Suppressor macrophage treated with lipopolysaccharide for 1 hour (primary cell): ENCODE results near the gene TRAPPC6A.
A peak's percentile ranks its signal among the peaks of the same experiment; 100 is the strongest.

Experiments
- DNase-seq, 3 donors: peaks; one replicate each; pipeline ENCODE4 v3.0.0-alpha.2; 2020 to 2022

The TRAPPC6A gene

DNA sequence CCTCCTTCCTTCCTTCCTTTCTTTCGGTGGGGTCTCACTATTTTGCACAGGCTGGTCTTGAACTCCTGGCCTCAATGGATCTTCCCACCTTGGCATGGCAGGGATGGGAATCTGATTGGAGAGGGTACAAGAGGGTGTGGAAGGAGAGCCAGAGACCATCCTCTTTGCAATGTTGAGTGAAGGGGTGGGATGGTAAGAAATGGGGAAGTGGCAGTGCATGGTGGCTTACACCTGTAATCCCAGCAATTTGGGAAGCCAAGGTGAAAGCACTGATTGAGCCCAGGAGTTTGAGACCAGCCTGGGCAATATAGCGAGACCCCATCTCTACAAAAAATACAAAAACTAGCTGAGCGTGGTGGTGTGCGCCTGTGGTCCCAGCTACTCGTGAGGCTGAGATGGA lies 6.1 kb upstream of the TRAPPC6A start:
- DNase-seq = no peak

- DNase-seq = no peak
These were observed 4.7 kb upstream of the TRAPPC6A start for GRCh38 chr19:45182758-45183157.

DNA sequence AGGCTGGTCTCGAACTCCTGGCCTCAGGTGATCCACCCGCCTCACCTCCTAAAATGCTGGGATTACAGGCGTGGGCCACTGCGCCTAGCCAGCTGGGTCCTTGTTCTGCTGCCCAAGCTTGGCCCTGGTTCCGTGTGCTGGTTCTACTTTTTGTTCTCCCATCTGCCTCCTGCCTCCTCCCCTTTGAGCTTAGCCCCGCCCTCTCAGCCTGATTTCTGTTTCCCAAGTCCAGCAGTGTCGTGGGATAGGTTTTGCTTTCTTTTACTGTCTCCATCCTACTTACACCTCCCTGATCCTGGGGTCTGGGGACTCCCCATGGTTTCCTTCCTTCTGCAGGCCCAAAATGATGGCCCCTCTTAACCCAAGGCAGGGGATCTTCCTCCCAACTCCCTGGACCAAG lies 2.9 kb upstream of the TRAPPC6A start:
- DNase-seq = peak; percentile 46 to 79 (median 64)

DNA sequence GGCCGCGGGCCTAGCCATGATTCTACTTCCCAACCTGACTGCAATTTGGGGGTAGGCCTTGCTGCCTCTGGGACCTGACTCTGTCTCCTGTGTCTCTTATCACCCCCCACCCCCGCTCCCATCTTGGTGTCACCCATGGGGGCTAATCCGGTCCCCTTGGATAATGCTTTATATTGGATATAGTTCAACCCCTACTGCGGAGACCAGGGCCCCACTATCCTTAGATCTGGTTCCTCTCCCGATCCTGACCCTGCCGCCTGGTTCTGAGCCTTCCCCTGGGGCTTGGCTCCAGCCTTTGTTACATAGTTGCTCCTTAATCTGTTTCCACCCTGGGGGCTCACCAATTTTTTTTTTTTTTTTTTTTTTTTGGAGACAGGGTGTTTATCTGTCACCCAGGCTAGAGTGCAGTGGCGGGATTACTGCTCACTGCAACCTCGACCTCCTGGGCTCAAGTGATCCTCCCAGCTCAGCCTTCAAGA lies 1.9 kb upstream of the TRAPPC6A start:
- no peak for DNase-seq

GRCh38 chr19:45179072-45179891 lies 1.2 kb upstream of the TRAPPC6A start:
- peak; percentile 46 to 82 (median 52) for DNase-seq

- peak; percentile 100 for DNase-seq
These were observed 430 bp upstream of the TRAPPC6A start, which contains the start of gene BLOC1S3 for GRCh38 chr19:45178262-45179071. BLOC1S3 (plus strand) TSS chr19:45178784; CDS start chr19:45179297, 513 bp downstream.

GRCh38 chr19:45175515-45176345 lies 2.3 kb downstream of the TRAPPC6A start:
- DNase-seq = peak; percentile 64 to 79 (median 71)

- DNase-seq = peak in 1 of 3 donors; percentile 31
These were observed 4.2 kb downstream of the TRAPPC6A start for GRCh38 chr19:45173816-45174215.

DNA sequence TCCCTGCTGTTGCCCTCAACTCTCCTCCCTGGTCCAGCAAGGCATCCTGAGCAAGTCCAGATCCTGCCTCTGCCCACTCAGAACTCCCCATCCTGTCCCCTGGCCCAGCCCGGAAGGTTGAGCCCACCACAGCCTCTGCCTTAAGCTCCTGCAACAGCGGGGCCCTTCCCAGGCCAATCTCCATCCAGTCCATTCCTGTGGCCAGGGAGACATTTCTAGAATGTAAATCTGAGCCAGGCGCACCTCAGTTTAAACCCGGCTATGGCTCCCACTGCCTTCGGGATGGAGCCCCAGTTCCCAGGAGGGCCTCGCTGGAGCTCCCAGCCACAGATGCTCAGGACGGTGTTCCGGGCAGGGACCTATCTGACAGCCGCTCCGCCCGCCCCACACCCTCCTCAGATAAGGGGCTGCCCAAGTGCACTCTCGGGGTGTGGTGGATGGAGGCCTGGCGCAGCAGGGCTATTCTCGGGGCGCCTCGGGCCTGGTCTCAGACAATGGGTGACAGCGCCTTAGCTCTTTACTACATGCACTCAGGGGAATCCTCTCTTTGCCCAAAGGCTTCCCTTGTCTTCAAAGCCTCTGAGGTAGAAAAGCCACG lies 5.3 kb downstream of the TRAPPC6A start:
- DNase-seq = no peak

DNA sequence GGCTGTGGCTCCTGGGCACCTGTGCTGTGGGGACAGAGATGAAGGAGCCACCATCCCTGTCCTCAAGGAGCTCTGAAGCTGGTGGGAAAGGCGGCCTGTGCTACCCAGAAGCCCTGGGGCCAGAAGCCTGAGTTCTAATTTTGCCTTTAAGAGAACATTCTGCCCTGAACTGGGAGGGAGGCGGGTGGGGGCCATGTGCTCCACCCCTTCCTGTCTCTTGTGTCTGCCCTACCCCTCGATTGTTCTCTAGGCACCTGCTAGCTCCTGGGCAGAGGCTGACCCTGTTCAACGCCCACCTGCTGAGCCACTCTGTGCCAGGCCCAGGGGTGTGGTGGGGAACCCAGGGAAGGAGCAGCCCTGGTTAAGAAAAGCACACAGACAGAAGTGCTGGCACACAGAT lies 5.9 kb downstream of the TRAPPC6A start:
- DNase-seq = no peak

- no peak for DNase-seq
These were observed 6.8 kb downstream of the TRAPPC6A start for GRCh38 chr19:45171211-45171623.

- DNase-seq = no peak
These were observed 7.6 kb downstream of the TRAPPC6A start for GRCh38 chr19:45170146-45171106.

DNA sequence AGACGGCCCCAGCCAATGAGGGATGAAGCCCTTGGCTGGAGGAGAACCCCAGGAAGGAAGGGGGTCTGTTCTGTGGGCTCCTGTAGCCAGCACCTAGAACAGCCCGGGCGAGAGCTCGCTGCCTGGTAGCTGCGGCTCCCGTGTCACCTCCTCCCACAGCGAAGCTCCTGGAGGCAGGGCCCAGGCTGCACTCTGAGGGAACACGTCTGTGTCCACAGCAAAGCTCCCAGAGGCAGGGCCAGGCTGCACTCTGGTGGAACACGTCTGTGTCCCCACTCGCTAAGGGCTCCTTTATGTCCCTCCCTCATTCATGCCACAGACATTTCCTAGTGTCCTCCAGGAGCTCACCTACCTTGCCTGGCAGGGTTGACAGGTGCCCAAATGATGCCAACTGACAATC lies 8.4 kb downstream of the TRAPPC6A start:
- DNase-seq = no peak

- DNase-seq = no peak
These were observed 9.2 kb downstream of the TRAPPC6A start for GRCh38 chr19:45168767-45169351.

DNA sequence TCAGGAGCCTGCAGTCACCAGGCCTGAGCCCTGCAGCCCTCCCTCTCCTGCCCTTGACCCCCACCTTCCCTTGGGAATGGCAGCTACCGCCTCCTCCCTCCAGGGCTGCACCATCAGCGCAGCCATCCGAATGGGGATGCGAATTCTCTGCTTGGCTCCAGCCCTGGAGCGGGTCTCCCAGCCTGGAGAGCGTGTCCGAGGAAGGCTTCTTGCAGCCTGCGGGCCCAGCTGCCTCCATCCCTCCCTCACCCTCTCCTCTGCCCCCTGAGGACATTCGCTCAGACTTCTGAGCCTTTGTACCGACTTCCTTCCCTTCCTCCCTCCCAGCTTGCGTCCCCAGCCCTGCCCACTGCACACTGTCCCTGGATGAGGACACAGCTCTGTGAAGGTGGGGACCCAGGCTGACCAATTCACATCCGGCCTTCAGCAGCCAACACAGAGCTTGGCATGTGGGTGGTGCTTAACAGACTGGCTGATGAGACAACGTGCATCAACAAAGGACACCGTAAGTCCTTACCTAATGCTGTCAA lies 11.2 kb downstream of the TRAPPC6A start:
- DNase-seq = no peak

- peak; percentile 94 to 97 (median 96) for DNase-seq
These were observed 13.3 kb downstream of the TRAPPC6A start for GRCh38 chr19:45164577-45165335.

GRCh38 chr19:45163751-45164460 lies 14.1 kb downstream of the TRAPPC6A start:
- DNase-seq = no peak

GRCh38 chr19:45163156-45163555 lies 14.9 kb downstream of the TRAPPC6A start:
- DNase-seq = no peak

DNA sequence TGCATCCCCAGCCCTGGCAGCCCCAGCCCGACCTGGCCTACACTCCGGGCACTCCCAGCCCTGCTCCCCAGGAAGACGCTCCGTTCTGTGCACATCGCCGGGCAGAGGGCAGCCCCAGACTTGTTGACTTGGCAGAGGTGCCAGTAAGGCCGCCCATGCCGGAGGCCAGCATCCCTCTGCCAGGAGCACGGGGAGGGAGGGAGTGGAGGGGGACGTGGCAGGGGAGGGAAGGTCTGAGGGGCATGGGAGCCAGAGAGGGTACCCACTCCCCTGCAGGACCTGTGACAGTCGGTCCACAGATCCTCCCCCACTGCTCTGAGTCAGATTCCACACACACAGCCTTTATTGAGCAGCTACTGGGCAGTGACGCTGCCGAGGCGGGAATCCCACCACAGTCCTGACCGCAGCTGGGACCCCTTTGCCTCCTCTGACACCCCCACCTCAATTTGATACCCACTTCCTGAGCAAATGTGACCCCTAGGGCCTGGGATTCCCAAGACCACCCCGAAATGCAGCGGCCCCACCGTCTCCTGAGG lies 15.4 kb downstream of the TRAPPC6A start:
- no peak for DNase-seq
